ENCODE data around the gene DCAF17. TPM values are rescaled to one million over a fixed set of nuclear protein-coding genes. Genes with fewer than 3 reads are reported as not detected.

DCAF17 gene
- total RNA-seq, 1 donor from 2014 or later: 18.2 TPM

DNA sequence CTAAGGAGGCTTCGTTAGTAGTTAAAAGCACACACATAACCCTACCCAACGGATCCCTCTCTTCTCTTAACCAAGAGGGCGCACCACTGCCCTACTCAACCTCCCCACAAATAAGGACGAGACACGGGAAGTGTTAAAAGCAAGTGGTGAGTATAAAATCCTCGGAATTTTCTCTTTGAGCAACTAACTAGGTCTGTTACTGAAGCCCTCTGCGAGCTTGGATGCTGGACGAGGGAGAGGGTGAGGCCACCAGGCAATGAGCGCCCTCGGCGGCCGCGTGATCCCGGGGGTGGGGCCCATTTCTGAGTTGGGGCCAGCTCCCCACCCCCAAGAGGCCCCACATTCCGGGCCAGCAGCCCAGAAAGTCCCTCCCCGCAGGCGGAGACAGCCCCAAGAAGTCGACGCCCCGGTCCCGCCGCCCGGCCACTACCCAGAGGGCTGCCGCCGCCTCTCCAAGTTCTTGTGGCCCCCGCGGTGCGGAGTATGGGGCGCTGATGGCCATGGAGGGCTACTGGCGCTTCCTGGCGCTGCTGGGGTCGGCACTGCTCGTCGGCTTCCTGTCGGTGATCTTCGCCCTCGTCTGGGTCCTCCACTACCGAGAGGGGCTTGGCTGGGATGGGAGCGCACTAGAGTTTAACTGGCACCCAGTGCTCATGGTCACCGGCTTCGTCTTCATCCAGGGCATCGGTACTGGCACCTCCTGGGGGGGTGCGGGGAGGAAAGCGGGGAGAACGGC lies 88.2 kb downstream of the DCAF17 start, which contains the start of gene CYBRD1:
TSS of gene CYBRD1 (plus strand) at position 423 of the 736 bp plus-strand sequence. CDS start at position 495, 72 bp downstream.
- Histone ChIP-seq H3K4me3 (ENCODE audit: low read depth, low read length) (peak within 1 kb of the TSS; percentile 50), H3K36me3 (ENCODE audit: control insufficient read depth, insufficient read depth, low read length) (no peaks in the 10 kb centered on the region), H3K27me3 (ENCODE audit: control insufficient read depth, insufficient read depth, low read length) (no peaks in the 10 kb centered on the region)
- DNase-seq (ENCODE audit: low read depth) (peak; percentile 22), FAIRE-seq (no peak)
- TF ChIP-seq, protein P1, sequence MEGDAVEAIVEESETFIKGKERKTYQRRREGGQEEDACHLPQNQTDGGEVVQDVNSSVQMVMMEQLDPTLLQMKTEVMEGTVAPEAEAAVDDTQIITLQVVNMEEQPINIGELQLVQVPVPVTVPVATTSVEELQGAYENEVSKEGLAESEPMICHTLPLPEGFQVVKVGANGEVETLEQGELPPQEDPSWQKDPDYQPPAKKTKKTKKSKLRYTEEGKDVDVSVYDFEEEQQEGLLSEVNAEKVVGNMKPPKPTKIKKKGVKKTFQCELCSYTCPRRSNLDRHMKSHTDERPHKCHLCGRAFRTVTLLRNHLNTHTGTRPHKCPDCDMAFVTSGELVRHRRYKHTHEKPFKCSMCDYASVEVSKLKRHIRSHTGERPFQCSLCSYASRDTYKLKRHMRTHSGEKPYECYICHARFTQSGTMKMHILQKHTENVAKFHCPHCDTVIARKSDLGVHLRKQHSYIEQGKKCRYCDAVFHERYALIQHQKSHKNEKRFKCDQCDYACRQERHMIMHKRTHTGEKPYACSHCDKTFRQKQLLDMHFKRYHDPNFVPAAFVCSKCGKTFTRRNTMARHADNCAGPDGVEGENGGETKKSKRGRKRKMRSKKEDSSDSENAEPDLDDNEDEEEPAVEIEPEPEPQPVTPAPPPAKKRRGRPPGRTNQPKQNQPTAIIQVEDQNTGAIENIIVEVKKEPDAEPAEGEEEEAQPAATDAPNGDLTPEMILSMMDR (IDR thresholded peaks at IDR 0.05; ENCODE audit: insufficient read depth, low read length, severe bottlenecking): no peak

DNA sequence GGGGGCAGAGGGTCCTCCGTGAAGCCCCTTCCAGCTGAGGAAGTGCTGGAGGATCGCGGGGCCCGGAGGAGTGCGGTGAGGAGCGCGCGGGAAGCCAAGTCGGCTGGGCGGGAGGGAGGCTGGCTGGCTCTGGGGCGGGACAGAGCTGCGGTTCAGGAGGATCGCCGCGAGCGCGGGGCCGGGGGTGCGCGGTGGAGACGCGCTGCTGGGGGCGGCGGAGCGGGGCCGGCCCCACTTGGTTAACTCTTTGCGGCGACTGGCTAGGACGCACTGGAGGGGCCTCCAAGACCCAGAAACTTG lies 88.7 kb downstream of the DCAF17 start:
- Histone ChIP-seq H3K4me3 (ENCODE audit: low read depth, low read length) (peak overlapping the region; percentile 50), H3K27me3 (ENCODE audit: control insufficient read depth, insufficient read depth, low read length) (no peaks in the 10 kb centered on the region), H3K36me3 (ENCODE audit: control insufficient read depth, insufficient read depth, low read length) (no peaks in the 10 kb centered on the region)
- FAIRE-seq (no peak), DNase-seq (ENCODE audit: low read depth) (no peak)
- TF ChIP-seq, protein P1 (IDR thresholded peaks at IDR 0.05; ENCODE audit: insufficient read depth, low read length, severe bottlenecking): no peak

DNA sequence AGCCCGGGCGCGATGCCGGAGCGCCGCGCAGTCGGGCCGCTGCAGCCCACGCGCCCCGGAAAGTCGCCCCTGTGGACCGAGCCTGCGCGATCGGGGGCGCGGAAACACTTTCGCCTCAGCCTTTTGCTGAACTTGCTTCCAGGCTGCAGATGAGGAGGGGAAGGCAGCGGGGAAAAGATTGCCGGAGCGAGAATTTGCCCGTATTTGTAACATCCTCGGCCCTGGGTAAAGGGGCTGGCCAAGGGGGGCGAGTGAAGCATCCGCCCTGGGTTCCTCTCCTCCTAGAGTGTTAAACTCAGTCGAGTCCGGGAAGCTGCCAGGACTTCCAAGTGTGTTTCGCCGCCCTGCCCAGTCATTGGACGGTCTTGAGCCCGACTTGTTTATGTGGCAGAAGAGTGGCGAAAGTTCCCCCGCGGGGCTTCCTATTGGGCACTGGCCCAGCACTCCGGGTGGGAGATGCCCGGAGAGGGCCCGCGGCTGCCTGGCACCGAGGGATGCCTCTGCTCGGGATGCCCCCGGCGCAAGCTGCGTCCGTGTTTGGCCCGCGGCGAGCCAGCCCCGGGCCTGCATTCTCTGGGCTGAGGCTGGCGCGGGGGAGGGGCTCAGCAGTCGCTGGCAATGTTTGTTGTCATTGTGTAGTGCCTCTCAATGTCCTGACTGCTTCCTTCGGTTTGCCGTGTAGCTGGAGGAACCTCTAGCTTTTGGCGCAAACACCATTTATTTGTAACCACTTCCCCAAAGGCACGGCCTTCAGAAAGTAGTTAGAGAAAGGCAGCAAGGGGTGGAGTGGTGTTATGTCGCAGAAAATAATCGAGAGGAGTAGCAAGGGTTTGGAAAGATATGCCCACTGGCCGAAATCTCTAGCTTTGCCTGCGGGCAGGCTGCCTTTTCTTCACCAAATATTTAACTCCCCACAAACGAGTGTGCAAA lies 89.3 kb downstream of the DCAF17 start:
- DNase-seq (ENCODE audit: low read depth): peak; percentile 33
- no peaks in the 10 kb centered on the region for H3K36me3 ChIP-seq (ENCODE audit: control insufficient read depth, insufficient read depth, low read length)
- TF ChIP-seq, protein P1 (IDR thresholded peaks at IDR 0.05; ENCODE audit: insufficient read depth, low read length, severe bottlenecking): no peak
- no peaks in the 10 kb centered on the region for H3K27me3 ChIP-seq (ENCODE audit: control insufficient read depth, insufficient read depth, low read length)
- peak overlapping the region; percentile 50 for H3K4me3 ChIP-seq (ENCODE audit: low read depth, low read length)
- FAIRE-seq: no peak

DNA sequence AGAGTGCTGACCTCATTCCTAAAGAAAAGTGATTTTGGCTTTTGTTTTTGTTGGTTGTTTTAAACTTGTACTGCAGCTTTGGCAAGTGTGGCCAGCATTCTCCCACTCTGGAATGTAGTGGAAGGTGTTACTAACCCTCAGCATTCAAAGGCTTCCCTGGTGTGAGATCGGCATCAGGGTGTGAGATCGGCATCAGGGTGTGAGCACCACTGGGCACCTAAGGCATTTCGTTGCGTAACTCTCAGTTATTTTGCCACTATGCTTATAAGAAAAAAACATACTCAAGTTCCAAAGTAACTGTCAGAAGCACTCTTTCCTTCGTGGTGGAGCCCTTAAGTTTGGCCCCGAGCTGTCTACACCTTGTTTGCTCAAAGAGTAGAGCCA lies 90.0 kb downstream of the DCAF17 start:
- no peaks in the 10 kb centered on the region for H3K36me3 ChIP-seq (ENCODE audit: control insufficient read depth, insufficient read depth, low read length)
- TF ChIP-seq, protein P1 (IDR thresholded peaks at IDR 0.05; ENCODE audit: insufficient read depth, low read length, severe bottlenecking): no peak
- H3K4me3 ChIP-seq (ENCODE audit: low read depth, low read length): no peak overlapping the region
- DNase-seq (ENCODE audit: low read depth) (peak; percentile 80), FAIRE-seq (peak; percentile 62)
- no peaks in the 10 kb centered on the region for H3K27me3 ChIP-seq (ENCODE audit: control insufficient read depth, insufficient read depth, low read length)

DNA sequence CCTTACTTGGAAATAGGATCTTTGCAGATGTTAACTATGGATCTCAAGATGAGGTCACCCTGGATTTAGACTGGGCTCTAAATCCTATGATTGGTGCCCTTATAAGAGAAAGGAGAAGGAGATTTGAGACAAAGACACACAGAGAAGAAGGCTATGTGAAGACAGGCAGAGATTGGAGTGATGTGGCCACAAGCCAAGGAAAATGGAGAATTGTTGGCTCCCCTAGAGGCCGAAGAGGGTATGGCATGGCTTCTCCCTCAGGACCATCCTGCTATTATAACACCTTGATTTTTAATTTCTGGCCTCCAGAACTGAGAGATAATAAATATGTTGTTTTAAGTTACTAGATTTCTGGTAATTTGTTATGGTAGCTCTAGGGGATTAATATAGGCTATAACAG lies 95.9 kb downstream of the DCAF17 start:
- no peaks in the 10 kb centered on the region for H3K27me3 ChIP-seq (ENCODE audit: control insufficient read depth, insufficient read depth, low read length)
- DNase-seq (ENCODE audit: low read depth): no peak
- FAIRE-seq: no peak
- no peak overlapping the region for H3K4me3 ChIP-seq (ENCODE audit: low read depth, low read length)
- H3K36me3 ChIP-seq (ENCODE audit: control insufficient read depth, insufficient read depth, low read length): no peaks in the 10 kb centered on the region
- TF ChIP-seq, protein P1 (IDR thresholded peaks at IDR 0.05; ENCODE audit: insufficient read depth, low read length, severe bottlenecking): peak; percentile 46
